MCF 10A (cell line): ENCODE results near the gene TDRD9. TPM values are rescaled to one million over a fixed set of nuclear protein-coding genes. Genes with fewer than 3 reads are reported as not detected.

Experiments used
- Bru-seq: library from RNA; stranded (reverse); fragments of 400-500 nt; gene quantifications from one replicate; lab custom pipeline; 2021; lab: Mats Ljungman, UMichigan
- BruChase-seq, 2 experiments: library from RNA; stranded (reverse); fragments of 400-500 nt; gene quantifications; one replicate each; lab custom pipeline; 2021; lab: Mats Ljungman, UMichigan
- BruUV-seq: library from RNA; stranded (reverse); fragments of 400-500 nt; replicated peaks from 2 replicates; lab custom pipeline; 2021; lab: Mats Ljungman, UMichigan
- CTCF ChIA-PET: fragments of 300-600 bp; sonication (Branson Sonifier 250); formaldehyde crosslinking; extraction: SDS; loops from one replicate; lab custom pipeline; 2021; ENCODE audit warnings: antibody characterized with exemption, inconsistent platforms; lab: Yijun Ruan, JAX
- POLR2A ChIA-PET: fragments of 300-600, 350-650 bp; sonication (Branson Sonifier 250); formaldehyde crosslinking; extraction: SDS; loops from one replicate; lab custom pipeline; 2020; ENCODE audit warnings: antibody characterized with exemption, inconsistent platforms; lab: Yijun Ruan, JAX
- DNase-seq: peaks from one replicate; pipeline ENCODE4 v3.0.0-alpha.2; 2018; ENCODE audit not compliant: unreplicated experiment
- H3K27ac Mint-ChIP-seq: one replicate; pipeline ENCODE4 v1.8.0; 2022; ENCODE audit warnings: mild to moderate bottlenecking, low read depth, mixed read lengths; ENCODE audit not compliant: unreplicated experiment
- H3K27me3 Mint-ChIP-seq: one replicate; pipeline ENCODE4 v1.8.0; 2022; ENCODE audit warnings: mixed read lengths; ENCODE audit not compliant: insufficient read depth, unreplicated experiment
- H3K36me3 Mint-ChIP-seq: one replicate; pipeline ENCODE4 v1.8.0; 2022; ENCODE audit warnings: mild to moderate bottlenecking, moderate library complexity, mixed read lengths; ENCODE audit not compliant: insufficient read depth, unreplicated experiment
- H3K4me1 Mint-ChIP-seq: one replicate; pipeline ENCODE4 v1.8.0; 2022; ENCODE audit warnings: mixed read lengths; ENCODE audit not compliant: insufficient read depth, unreplicated experiment
- H3K4me3 Mint-ChIP-seq: one replicate; pipeline ENCODE4 v1.8.0; 2022; ENCODE audit warnings: mild to moderate bottlenecking, moderate library complexity, mixed read lengths; ENCODE audit not compliant: unreplicated experiment
- H3K9me3 Mint-ChIP-seq: one replicate; pipeline ENCODE4 v1.8.0; 2022; ENCODE audit warnings: mixed read lengths; ENCODE audit not compliant: unreplicated experiment
- CTCF ChIP-seq: fragments of 200-600 bp; IDR thresholded peaks from one replicate; pipeline ENCODE4 v1.8.0; 2022; ENCODE audit warnings: antibody characterized with exemption, mild to moderate bottlenecking; ENCODE audit not compliant: unreplicated experiment
- intact Hi-C: fragments of 100-400 bp; cut with micrococcal nuclease; formaldehyde crosslinking; loops from 2 replicates; pipeline ENCODE4 v1.14.1; 2022
- long read RNA-seq: library from polyadenylated mRNA; stranded (forward); transcript quantifications from one replicate; pipeline ENCODE4 v2.0.0, GENCODE V29; 2022
- total RNA-seq: library from RNA; stranded (reverse); gene quantifications from 2 replicates; pipeline ENCODE4 v1.2.3, GENCODE V29; 2022

The TDRD9 gene, protein sequence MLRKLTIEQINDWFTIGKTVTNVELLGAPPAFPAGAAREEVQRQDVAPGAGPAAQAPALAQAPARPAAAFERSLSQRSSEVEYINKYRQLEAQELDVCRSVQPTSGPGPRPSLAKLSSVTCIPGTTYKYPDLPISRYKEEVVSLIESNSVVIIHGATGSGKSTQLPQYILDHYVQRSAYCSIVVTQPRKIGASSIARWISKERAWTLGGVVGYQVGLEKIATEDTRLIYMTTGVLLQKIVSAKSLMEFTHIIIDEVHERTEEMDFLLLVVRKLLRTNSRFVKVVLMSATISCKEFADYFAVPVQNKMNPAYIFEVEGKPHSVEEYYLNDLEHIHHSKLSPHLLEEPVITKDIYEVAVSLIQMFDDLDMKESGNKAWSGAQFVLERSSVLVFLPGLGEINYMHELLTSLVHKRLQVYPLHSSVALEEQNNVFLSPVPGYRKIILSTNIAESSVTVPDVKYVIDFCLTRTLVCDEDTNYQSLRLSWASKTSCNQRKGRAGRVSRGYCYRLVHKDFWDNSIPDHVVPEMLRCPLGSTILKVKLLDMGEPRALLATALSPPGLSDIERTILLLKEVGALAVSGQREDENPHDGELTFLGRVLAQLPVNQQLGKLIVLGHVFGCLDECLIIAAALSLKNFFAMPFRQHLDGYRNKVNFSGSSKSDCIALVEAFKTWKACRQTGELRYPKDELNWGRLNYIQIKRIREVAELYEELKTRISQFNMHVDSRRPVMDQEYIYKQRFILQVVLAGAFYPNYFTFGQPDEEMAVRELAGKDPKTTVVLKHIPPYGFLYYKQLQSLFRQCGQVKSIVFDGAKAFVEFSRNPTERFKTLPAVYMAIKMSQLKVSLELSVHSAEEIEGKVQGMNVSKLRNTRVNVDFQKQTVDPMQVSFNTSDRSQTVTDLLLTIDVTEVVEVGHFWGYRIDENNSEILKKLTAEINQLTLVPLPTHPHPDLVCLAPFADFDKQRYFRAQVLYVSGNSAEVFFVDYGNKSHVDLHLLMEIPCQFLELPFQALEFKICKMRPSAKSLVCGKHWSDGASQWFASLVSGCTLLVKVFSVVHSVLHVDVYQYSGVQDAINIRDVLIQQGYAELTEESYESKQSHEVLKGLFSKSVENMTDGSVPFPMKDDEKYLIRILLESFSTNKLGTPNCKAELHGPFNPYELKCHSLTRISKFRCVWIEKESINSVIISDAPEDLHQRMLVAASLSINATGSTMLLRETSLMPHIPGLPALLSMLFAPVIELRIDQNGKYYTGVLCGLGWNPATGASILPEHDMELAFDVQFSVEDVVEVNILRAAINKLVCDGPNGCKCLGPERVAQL (N-terminal part only)
- total RNA-seq, result 0.40 and 0.91 TPM in 2 replicates
- percentile 21 among the genes with signal in this experiment for Bru-seq, nascent RNA
- BruChase-seq, experiment 1, labeled RNA remaining after a 6-hour chase, result percentile 18 among the genes with signal in this experiment
- BruChase-seq, experiment 2, labeled RNA remaining after a 2-hour chase, result percentile 19 among the genes with signal in this experiment
- long read RNA-seq, partial matches to known transcripts, result 0 of 2 reads
- long read RNA-seq, other reads (novel, unspliced or antisense), result 0 of 2 reads

DNA sequence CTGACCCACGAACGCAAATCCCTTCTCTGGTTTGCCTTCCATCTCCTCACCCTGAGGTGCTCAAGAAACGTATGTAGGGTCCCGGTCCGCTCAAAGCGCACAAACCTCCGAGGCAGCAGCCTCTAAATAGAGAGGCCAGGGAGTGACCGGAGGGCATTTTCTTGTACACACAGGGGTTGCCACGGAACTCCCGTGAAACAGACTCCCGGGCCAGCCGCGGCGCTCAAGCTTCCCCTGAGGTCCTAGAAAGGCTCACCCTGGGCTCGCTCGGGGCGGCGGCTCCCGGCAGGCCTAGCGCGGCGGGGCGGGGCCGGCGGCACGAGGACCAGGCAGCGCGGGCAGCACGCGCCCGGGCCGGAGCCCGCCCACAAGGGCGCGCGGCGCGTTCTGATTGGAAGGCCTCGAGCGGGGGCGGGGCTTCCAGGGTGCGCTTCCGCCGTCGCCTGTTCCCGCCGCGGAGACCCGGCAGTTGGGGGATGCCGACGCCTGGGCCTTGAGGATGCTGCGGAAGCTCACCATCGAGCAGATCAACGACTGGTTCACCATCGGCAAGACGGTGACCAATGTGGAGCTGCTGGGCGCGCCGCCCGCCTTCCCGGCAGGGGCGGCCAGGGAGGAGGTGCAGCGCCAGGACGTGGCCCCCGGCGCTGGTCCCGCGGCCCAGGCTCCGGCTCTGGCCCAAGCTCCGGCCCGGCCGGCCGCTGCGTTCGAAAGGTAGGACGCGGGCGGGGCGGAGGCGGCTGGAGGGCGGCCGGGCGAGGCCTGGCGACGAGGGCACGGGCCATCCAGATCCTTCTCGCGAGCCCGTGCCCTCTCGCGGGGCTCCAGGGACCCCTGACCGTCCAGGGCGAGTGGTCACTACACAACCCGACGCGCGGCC lies at the start of gene TDRD9:
TDRD9 (plus strand) TSS at position 446 of the 880 bp plus-strand sequence; CDS start at position 500, 54 bp downstream.
- BruUV-seq, result no TSS peak
- intact Hi-C loops, result no loop called here
- DNase-seq, result no peak
- peaks cover 6% of the 10 kb centered on the region for H3K36me3 Mint-ChIP-seq
- peaks cover 11% of the 10 kb centered on the region for H3K4me1 Mint-ChIP-seq
- POLR2A ChIA-PET, result no interaction called here
- CTCF ChIA-PET, result interaction anchor here (0.6 to 2.2 kb wide), 2 partner anchors 53 to 66 kb away, joined by 3 to 7 read pairs; no protein-coding TSS in a partner anchor
- no peak within 1 kb of the TSS for H3K4me3 Mint-ChIP-seq
- H3K27ac Mint-ChIP-seq, result no peak within 1 kb of the TSS
- no peaks in the 10 kb centered on the region for H3K9me3 Mint-ChIP-seq
- TF ChIP-seq CTCF, result no peak
- H3K27me3 Mint-ChIP-seq, result peaks cover 7% of the 10 kb centered on the region

DNA sequence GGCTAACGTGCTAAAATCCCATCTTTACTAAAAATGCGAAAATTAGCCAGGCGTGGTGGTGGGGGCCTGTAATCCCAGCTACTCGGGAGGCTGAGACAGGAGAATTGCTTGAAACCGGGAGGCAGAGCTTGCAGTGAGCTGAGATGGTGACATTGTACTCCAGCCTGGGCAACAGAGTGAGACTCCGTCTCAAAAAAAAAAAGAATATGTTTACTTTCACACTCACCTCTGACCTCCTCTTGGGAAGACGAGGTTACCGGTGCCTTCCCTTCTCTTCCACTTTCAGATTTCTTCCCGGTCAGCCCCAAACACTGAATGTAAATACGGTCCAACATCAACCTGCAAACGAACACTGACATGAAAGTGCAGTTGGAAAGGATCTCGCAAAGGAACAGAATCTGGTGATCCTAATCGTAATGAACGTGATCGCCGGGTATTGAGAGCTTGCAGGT lies 49.1 kb upstream of the TDRD9 start:
- POLR2A ChIA-PET, result interaction anchor here (0.7 to 2.0 kb wide), 3 partner anchors 11 to 39 kb away, joined by 3 to 8 read pairs (median 4); no protein-coding TSS in a partner anchor
- Mint-ChIP-seq H3K4me3 (peak overlapping the region; percentile 54), H3K27ac (no peak overlapping the region), H3K27me3 (no peaks in the 10 kb centered on the region), H3K4me1 (no peaks in the 10 kb centered on the region), H3K9me3 (no peaks in the 10 kb centered on the region), H3K36me3 (no peaks in the 10 kb centered on the region)
- no TSS peak for BruUV-seq
- no peak for DNase-seq
- intact Hi-C loops, result no loop called here
- TF ChIP-seq CTCF, result no peak
- CTCF ChIA-PET, result interaction anchor here (0.6 to 2.7 kb wide), 8 partner anchors 18 to 70 kb away, joined by 3 to 9 read pairs (median 4); a partner anchor contains a TSS

DNA sequence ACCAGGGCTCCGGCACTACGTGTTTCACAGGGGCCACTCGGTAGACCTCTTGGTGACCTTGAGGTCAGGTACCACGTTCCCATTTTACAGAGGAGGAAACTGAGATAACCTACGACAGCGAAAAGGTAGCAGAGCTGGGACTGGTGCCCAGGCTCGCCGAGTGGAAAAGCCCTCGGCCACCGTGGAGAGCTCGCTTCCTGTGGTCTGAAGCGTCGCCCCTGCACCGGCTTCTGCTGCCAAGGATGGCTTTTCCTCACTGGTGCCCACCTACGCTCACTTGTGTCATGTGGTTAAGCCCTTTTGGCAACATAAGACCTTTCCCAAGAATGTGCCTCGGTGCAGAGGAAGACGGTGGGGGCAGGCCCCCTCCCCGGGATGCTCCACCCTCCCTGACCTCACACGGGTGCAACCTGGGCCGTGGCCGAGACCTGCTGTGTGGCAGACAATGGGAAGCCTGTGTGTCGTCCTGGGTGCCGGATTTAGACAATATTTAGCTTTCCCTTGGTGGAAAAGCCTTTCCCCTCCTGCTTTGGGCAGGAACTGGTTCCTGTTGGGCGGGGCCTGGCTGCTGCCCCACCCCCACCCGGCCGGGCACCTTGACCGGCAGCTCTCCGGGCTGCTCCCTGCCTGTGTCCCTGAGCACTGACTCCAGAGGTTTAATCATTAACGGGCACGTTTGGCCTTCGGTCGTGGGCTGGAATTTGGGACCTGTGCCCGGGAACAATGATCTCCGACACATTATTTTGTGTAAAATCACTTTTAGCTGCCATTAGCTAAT lies 48.5 kb upstream of the TDRD9 start:
- ChIA-PET CTCF (interaction anchor here (0.9 to 2.7 kb wide), 7 partner anchors 17 to 685 kb away, joined by 4 to 9 read pairs (median 5); no protein-coding TSS in a partner anchor), POLR2A (interaction anchor here (0.7 to 2.0 kb wide), 7 partner anchors 11 to 72 kb away, joined by 3 to 8 read pairs (median 4); no protein-coding TSS in a partner anchor)
- TF ChIP-seq CTCF, result no peak
- no peaks in the 10 kb centered on the region for H3K4me1 Mint-ChIP-seq
- BruUV-seq, result no TSS peak
- no peaks in the 10 kb centered on the region for H3K36me3 Mint-ChIP-seq
- H3K27ac Mint-ChIP-seq, result no peak overlapping the region
- intact Hi-C loops, result no loop called here
- DNase-seq, result peak; percentile 52
- no peaks in the 10 kb centered on the region for H3K27me3 Mint-ChIP-seq
- peak overlapping the region; percentile 54 for H3K4me3 Mint-ChIP-seq
- H3K9me3 Mint-ChIP-seq, result no peaks in the 10 kb centered on the region
